AG10803 (cell line): Measurements from ENCODE around the gene CEACAM8.
A peak's percentile ranks its signal among the peaks of the same experiment; 100 is the strongest.
"Not testable (repeated sequence)": the region's sequence is repeated elsewhere in the genome, so short reads cannot be mapped to it uniquely, and the experiment has no call there.

ENCODE experiments used
- DNase-seq: peaks from one replicate; pipeline ENCODE4 v3.0.0; 2010; ENCODE audit warnings: low read depth
- H3K4me3 ChIP-seq: 2 replicates; pipeline ENCODE4 v1.5.1; 2011; ENCODE audit warnings: mild to moderate bottlenecking, low read length, control low read depth
- CTCF ChIP-seq: conservative IDR thresholded peaks from 2 replicates; pipeline ENCODE4 v1.5.1; 2011; ENCODE audit warnings: mild to moderate bottlenecking, low read length, control low read depth, inconsistent platforms

The CEACAM8 gene

GRCh38 chr19:42558450-42559150 lies 36.1 kb downstream of the CEACAM8 start:
- TF ChIP-seq CTCF, result no peak
- DNase-seq, result no peak
- no peak overlapping the region for H3K4me3 ChIP-seq

- not testable (repeated sequence) for H3K4me3 ChIP-seq, DNase-seq
Measured at GRCh38 chr19:42557386-42557871, 37.3 kb downstream of the CEACAM8 start.

- H3K4me3 ChIP-seq, result no peak overlapping the region
- no peak for TF ChIP-seq CTCF
- DNase-seq, result no peak
Measured at GRCh38 chr19:42555801-42556200, 38.9 kb downstream of the CEACAM8 start.

- TF ChIP-seq CTCF, result no peak
- H3K4me3 ChIP-seq, result no peak overlapping the region
- no peak for DNase-seq
Measured at GRCh38 chr19:42555317-42555716, 39.4 kb downstream of the CEACAM8 start.

GRCh38 chr19:42554046-42554575 lies 40.6 kb downstream of the CEACAM8 start:
- no peak for TF ChIP-seq CTCF
- no peak for DNase-seq
- no peak overlapping the region for H3K4me3 ChIP-seq

- TF ChIP-seq CTCF, result no peak
- no peak overlapping the region for H3K4me3 ChIP-seq
- peak; percentile 90 for DNase-seq
Measured at GRCh38 chr19:42553292-42554045, 41.3 kb downstream of the CEACAM8 start.

GRCh38 chr19:42552086-42553065 lies 42.3 kb downstream of the CEACAM8 start:
- TF ChIP-seq CTCF, result no peak
- no peak overlapping the region for H3K4me3 ChIP-seq
- DNase-seq, result no peak

GRCh38 chr19:42550521-42550920 lies 44.2 kb downstream of the CEACAM8 start:
- not testable (repeated sequence) for H3K4me3 ChIP-seq

GRCh38 chr19:42549067-42549466 lies 45.7 kb downstream of the CEACAM8 start:
- H3K4me3 ChIP-seq, DNase-seq: not testable (repeated sequence)

More at GRCh38 chr19:42550521-42550920, 44.2 kb downstream of the CEACAM8 start:
- DNase-seq, result not testable (repeated sequence)
